NCI-H524 (cell line): ENCODE results near the gene VPS8.

Experiments used
- DNase-seq, 2 experiments: peaks; one replicate each; lab custom pipeline; 2025; lab: John Stamatoyannopoulos, UW

The VPS8 gene

DNA sequence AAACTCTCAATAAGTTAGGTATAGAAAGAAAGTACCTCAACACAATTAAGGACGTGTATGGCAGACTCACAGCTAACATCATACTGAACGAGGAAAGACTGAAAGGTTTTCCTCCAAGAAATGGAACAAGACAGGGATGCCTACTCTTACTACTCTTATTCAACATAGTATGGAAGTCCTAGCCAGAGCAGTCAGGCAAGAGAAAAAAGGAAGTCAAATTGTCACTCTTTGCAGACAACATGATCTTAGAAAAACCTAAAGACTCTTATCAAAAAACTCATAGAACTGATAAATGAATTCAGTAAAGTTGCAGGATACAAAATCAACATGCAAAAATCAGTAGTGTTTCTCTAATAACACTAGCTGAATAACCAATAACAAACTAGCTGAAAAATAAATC lies 244.9 kb downstream of the VPS8 start:
- no peak for DNase-seq

DNA sequence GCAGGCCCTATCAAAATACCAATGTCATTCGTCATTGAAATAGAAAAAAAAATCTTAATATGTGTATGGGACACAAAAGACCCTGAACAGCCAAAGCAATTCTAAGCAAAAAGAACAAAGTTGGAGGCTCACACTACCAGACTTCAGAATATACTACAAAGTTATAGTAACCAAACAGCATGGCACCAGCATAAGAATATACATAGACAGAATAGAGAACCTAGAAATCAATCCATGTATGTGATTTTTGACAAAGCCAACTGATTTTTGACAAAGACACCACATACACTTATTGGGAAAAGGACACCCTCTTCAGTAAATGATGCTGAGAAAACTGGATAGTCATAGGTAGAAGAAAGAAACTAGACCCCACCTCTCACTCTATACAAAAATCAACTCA lies 245.9 kb downstream of the VPS8 start:
- DNase-seq = no peak

DNA sequence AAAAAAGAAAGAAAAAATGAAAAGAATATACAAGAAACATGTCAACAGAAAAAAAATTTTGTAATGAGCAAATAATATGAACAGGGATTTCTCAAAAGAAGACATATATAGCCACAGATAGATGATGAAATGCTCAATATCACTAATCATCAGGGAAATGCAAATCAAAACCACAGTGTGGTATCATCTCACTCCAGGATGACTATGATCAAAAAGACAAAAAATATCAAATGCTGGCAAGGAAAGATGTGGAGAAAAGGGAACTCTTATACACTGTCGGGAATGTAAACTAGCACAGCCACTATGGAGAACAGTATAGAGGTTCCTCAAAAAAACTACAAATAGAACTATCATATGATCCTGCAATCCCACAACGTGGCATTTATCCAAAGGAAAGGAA lies 246.8 kb downstream of the VPS8 start:
- no peak for DNase-seq

GRCh38 chr3:185059766-185060165 lies 247.8 kb downstream of the VPS8 start:
- DNase-seq = no peak

- DNase-seq = no peak
These were observed 248.7 kb downstream of the VPS8 start for GRCh38 chr3:185060655-185061054.

DNA sequence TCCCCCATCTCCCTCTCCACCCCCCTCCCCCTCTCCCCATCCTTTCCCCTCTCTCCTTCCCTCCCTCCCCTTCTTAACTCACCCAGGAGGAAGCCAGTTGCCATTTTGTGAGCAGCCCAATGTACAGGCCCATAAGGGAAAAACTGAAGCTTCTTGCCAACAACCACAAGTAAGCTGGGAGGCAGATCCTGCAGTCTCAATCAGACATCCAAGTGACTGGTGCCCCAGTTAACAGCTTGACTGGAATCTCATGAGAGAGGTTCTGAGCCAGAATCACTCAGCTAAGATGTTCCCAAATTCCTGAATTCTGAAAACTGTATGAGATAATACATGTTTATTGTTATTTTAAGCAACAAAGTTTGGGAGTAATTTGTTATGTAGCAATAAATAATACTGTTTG lies 250.2 kb downstream of the VPS8 start:
- DNase-seq = no peak

- no peak for DNase-seq
These were observed 251.5 kb downstream of the VPS8 start for GRCh38 chr3:185063431-185063830.

DNA sequence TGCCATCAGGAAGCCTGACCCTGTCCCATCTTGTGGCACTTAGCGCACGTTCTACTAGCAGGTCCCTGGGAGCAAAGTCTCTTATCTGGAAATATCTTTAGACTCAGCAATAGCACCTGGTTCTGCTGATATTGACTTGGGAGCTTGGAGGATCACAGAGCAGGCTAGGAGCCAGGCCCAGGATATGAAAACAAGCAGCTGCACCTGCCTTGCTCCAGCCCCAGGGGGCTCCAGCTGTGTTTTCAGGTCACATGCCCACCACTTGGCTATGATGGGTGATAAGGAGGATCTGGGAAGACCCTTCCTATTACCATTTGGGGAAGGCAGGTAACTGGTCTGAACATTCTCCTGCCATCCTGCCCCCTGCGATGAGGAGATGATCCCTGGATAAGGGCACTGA lies 253.1 kb downstream of the VPS8 start:
- DNase-seq = no peak

DNA sequence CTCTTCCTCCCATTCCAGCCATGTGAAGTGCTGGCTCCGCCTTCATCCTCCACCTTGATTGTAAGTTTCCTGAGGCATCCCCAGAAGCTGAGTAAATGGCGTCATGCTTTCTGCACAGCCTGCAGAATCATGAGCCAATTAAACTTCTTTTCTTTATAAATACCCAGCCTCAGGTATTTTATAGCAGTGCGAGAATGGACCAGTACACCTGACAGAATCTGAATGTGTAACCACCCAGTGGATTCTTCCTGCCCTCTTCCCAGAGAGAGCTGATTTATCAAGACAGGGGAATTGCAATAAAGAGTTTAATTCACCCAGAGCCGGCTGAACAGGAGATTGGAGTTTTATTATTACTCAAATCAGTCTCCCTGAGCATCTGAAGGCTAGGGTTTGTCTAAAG lies 254.3 kb downstream of the VPS8 start:
- DNase-seq = no peak

- DNase-seq = no peak
These were observed 255.2 kb downstream of the VPS8 start for GRCh38 chr3:185067173-185067572.

DNA sequence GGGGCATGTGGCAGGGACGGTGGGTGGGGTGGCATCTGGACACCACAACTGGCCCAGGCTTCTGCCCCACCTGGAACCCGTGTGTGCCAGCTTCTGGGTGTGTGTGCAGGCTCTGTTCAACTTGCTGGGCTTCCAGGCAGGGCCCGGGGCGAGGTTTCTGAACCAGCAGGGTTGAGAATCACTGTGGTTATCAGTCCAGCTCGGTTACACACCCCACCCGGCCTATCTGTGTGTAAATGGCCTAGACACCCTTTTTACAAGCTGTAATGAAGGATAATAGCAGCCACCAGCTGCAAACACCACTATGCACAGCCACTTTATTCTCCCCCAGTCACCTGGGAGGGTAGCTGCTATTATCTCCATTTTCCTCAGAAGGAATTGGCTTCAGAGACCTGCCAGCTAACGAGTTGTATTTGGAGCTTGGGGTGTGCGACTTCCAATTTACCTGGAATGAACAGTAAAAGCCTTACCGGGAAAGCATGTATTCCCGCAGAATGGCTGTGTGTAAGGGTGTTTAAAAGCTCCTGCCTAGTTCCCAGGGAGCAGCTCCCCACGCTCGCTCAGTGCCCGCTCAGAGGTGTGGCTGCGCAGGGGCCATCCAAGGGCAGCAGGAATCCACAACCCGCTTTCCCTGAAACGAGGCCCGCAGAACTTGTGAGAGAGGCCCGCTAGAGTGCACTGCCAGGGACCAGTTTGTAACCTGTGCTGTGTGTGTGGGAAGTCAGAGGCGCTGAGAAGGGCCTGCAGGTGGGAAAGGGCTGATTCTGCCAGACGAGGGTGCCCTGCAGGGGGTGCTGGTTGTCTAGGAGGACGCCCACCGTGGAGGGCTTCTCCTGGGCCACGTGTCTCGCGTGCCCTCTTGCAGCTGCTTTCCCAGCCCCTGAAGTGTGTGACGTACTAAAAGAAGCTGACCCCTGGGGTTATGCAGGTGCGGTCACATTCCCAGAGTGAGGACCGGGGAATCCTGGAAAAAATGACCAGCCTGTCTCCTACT lies 257.4 kb downstream of the VPS8 start:
- DNase-seq = peak; percentile 25 to 59

- peak in 1 of 2 experiments; percentile 60 for DNase-seq
These were observed 258.7 kb downstream of the VPS8 start for GRCh38 chr3:185070491-185071286.

DNA sequence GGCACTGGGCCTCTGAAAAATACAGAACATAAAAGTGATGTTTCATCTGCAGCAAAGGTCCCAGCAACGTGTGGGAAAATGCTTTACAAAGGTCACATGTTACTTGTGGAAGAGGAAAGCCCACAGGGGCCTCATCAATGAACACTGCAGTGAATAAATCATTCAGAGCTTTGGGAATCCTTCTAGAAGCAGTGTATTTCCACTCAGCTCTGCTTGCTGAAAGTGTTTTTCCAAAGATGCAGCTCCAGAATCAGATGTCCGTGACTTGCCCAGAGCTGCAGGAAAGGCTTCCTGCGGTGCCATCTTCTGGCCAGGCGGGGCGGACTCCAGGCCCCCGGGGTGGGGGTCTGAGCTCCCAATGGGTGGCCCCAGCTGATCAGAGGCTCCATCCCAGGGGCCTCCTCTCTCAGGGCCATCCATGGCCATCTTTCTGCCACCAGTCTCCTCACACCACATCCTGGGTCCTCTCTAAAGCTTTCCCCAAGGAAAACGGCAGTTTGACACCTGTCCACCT lies 259.4 kb downstream of the VPS8 start:
- peak in 1 of 2 experiments; percentile 39 for DNase-seq

DNA sequence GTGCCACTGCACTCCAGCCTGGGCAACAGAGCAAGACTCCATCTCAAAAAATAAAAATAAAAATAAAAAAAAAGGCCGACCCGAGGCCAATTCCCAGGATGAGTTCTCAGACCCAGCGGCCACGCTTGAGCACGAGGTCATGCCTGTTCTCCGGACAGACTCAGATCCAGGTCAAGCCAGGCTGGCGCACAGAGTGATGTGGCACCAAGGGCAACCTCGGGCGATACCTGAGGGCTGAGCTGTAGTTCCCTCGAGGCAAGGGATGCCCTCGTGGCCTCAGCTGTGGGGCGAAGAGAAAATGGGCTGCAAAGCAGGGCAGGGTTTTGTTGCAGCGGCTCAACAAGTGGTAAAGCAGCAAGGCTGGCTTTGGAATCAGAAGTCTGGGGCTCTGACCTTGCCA lies 263.6 kb downstream of the VPS8 start:
- DNase-seq = no peak

- DNase-seq = no peak
These were observed 264.3 kb downstream of the VPS8 start for GRCh38 chr3:185076219-185076618.

DNA sequence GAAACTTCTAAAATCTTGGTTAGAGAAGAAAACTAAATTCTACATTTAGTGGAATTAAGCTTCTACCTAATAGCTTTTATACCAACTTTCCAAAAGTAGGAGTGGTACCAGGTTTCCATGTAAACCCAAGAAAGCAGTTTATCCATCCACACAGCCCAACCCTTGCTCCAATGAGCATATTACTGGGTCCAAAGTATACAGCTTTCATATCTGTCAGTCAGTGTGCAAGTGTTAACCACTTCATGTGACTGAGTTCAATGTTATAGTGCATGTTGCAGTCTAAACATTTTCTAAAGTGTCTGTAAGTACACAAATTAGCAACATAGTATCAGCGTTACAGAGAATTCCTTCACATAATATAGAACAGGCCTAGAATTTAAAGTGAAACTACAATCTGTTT lies 267.7 kb downstream of the VPS8 start:
- no peak for DNase-seq

DNA sequence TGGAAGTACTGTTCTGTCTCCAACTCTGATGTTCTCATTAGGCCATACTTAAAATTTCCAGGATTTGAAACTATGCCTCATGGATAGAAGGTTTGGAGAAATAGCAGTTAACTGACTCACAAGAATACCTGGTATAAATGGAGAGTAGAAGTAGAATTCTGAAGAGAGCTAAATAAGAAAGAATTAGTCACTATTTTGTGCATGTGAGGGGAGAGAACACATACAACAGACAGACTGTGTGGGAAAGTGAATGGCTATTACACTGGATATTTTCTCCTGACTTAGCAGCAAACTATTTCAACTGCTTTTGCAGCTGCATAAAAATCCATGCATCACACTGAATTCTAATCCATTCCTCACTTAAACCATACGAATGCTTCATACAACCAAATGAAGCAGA lies 269.6 kb downstream of the VPS8 start:
- DNase-seq = no peak

DNA sequence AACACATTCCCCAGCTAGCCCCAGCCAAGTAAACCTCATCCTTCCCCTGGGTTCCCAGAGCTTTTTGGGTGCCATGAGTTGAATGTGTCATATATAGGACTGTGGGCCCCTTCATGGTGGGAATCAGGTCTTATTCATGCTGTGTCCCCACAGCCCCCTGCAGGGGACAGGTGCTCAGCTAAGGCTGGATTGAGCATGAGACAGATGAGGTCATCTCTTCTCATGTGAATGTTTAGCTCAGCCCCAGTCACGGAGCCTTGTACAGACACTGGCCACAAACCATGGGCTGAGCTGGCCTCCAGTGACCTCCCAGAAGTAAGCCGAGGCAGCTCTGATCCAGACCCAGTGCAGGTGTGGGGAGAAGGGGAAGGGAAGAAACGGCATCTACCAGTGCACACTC lies 270.2 kb downstream of the VPS8 start:
- DNase-seq = no peak

DNA sequence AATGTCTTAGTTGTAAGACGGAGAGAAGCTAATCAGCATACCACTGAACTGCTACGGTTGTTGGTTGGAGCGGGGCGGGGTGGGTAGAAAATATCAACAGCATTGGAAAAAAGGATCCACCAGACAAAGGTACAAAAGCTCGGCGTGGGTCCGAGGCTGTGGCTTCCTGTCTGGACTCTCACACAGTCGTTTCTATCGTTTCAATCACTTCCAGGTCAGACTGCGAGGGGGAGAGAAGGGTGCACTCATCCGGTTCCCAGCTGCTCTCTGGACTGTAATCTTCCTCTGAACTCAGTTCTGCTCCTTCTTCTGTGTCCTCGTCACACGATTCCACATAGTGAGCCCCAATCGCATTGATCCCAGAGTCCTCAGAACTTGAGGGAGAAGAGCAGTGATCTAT lies 270.9 kb downstream of the VPS8 start:
- DNase-seq = no peak

GRCh38 chr3:185084402-185084801 lies 272.4 kb downstream of the VPS8 start:
- DNase-seq = no peak

- DNase-seq = peak in 1 of 2 experiments; percentile 27
These were observed 272.9 kb downstream of the VPS8 start for GRCh38 chr3:185084901-185085300.

GRCh38 chr3:185087419-185087818 lies 275.5 kb downstream of the VPS8 start:
- DNase-seq = no peak

GRCh38 chr3:185089343-185089742 lies 277.4 kb downstream of the VPS8 start:
- no peak for DNase-seq
